NCI-H2196 (cell line): ENCODE data around the gene TMEM72.
A peak's percentile ranks its signal among the peaks of the same experiment; 100 is the strongest.

Experiments used
- DNase-seq: peaks from one replicate; lab custom pipeline; 2025; ENCODE audit not compliant: unreplicated experiment; lab: John Stamatoyannopoulos, UW

The TMEM72 gene

DNA sequence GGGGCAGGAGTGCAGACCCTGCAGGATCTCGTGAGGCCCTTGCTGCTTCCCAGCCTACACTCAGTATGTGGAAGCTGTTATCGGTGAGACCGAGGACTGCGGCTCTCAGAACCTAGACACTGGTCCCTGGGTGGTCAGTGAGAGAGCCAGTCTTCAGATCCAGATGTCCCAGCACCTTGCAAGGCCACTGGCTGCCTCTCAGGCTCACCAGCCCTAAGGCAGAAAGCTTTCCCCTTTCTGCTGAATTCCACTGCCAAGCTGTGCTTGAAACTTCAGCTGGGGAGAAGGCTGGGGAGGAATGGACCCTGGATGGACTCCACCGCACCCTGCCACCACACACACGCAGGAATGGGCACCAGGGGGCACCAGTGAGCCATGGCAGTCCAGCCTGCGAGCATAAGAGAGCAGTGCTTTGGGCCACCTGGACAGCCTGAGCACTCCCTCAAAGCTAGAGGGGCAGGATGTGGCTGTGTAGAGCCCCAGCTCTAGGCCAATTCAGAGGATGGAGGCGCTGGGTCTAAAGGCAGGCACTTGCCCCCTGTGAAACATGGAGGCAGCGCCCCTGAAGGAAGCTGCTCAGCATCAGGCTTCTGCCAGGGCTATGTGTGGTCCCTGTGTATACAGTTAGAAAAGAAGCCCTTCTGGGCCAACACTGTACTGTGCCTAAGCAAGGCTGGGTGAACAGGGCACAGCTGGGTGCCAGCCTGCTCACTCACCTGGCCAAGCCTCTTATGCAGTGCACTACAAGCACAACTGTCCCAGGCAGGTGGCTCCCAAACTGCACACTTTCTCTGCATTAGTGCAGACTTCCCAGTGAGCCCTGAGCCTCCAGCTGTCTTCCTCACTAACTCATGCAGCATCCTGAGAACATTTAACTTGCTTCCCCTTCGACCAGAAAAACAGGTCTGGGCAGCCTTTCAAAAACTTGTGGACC is 21.6 kb downstream of the TMEM72 start:
- peak; percentile 64 for DNase-seq

DNA sequence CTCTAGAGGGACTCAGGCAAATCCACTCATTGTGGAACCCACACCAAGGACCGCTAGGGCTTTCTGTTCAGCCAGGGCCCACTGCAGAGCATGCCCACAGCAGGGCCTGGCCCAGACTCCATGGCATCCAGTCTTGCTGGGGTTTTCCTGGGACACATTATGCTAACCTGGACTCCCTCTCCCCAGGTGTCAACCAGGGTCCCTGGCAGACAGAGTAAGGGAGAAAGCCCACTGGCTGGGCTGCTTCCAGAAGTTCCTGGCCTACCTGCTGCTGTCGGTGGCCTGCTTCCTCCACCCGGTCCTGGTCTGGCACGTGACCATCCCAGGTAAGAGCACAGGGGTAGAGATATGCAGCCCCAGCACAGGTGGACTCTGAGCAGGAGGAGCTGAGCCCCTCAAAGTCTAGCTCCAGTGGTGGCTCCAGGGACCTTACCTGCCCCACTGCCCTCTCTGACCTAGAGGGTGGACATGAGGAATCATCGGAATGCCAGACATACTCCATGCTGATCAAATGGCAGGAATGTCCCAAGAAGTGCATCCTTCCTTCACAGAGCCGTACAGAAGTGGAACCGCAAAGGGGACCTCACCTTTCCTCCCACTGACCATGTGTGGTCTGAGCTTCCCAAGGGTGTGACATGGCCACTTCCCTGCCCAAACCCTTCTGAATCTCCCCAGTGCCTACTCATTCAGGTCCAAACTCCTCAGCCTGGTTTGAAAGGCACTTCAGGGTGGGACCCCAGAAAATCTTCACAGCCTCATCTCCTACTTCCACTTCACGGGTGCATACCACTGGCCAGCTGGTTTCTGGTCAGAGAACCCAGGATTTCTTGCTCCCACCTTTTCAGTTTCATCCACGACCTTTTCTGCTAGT is 22.5 kb downstream of the TMEM72 start:
- DNase-seq = no peak

DNA sequence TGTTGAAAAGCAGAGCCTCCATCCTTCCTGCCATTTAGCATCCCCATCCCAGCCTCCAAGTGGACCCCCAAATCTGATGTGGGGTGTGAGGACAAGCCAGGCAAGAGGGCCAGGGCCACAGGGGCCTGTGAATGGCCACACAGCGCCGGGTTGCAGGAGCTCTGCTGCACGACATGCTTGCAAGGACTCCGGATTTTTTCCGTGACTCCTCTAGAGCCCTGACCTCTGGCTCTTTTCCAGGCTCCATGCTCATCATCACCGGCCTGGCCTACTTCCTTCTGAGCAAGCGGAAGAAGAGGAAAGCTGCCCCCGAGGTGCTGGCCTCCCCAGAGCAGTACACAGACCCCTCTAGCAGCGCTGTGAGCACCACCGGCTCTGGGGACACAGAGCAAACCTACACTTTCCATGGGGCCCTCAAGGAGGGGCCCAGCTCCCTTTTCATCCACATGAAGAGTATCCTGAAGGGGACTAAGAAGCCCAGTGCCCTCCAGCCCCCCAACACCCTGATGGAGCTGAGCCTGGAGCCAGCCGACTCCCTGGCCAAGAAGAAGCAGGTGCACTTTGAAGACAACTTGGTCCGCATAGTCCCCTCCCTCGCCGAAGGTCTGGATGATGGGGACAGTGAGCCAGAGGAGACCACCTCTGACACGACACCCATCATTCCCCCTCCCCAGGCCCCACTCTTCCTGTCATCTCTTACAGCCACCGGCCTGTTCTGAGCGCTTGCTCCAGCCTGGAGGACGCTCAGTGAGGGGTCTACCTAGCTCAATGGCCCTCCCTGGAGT is 23.5 kb downstream of the TMEM72 start:
- DNase-seq = no peak

DNA sequence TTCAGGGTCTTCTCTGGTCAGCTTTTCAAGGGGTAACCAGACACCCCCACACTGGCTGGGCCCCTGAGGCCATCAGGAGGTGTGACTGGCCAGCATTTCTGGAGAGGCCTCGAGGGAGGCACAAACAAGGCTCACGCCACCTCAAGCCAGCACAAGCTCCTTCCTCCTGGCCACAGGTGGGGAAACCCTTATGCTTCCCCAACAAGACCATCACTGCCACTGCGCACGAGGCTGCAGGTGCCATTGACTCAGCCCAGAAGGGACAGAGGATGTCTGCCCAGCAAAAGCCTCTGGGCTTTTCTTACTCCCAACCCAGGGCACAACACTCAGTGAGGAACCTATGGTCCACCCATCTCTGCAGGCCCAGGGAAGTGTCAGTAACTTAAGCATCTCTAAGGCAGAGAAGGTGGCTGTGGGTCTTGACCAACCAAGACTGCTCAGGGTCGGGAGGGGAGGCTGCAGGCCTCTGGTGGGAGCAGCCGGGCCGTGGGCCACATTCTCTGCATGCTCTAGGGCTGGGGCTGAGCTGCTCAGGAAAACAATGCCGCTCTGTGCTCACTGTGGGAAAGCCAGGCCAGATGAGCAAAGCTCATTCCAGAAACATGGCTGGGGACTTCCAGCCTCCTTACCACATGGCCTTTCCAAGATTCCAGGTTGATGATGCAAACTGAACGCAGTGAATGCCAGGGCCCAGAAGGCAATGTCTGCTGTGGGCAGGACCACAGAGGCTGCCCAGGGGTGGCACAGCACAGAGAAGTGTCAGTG is 24.2 kb downstream of the TMEM72 start:
- DNase-seq = no peak

DNA sequence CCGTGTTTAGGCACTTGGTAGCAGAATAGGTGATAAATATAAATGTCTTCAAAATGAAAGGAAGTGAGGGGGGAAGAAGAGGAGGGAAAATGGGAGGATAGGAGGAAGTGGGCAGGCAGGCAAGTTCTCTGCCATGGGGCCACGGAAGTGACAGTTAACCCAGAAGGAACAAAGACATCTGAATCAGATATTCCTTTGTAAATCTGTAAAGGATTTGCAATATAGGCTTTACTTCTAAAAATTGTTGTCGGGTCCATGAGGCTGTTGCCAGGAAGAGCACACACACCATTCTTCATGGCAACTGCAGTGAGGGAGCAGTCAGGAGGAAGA is 24.8 kb downstream of the TMEM72 start:
- DNase-seq = no peak

DNA sequence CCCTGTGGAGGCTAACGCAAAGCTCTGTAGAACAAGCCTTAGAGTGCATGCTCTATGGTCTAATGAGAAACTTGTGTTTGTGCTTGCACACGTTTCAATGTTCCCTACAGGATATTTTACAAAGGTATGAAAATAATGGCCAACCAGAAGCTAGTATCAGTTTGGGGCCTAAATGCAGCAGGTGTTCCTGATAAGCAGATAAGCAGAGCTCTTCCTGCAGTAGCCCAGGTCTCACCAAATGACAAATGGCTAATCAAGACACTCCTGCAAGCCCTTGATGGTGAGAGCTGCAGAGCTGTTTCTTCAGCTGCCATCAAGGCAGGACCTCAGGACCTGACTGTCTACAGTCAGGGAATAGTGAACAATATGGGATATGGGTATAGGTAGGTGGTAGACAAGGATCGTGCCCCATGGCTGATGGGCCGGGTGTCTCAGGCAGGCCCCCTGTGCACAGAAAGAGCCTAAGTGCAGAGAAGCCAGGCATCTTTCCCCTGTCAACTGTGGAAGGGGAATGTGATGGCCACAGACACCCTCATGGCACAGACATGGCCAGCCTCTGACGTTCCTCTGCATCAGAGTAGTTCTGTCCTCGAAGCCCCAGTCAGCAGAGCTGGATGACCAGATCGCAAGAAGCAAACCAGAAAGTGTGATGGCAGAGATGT is 25.3 kb downstream of the TMEM72 start:
- no peak for DNase-seq

DNA sequence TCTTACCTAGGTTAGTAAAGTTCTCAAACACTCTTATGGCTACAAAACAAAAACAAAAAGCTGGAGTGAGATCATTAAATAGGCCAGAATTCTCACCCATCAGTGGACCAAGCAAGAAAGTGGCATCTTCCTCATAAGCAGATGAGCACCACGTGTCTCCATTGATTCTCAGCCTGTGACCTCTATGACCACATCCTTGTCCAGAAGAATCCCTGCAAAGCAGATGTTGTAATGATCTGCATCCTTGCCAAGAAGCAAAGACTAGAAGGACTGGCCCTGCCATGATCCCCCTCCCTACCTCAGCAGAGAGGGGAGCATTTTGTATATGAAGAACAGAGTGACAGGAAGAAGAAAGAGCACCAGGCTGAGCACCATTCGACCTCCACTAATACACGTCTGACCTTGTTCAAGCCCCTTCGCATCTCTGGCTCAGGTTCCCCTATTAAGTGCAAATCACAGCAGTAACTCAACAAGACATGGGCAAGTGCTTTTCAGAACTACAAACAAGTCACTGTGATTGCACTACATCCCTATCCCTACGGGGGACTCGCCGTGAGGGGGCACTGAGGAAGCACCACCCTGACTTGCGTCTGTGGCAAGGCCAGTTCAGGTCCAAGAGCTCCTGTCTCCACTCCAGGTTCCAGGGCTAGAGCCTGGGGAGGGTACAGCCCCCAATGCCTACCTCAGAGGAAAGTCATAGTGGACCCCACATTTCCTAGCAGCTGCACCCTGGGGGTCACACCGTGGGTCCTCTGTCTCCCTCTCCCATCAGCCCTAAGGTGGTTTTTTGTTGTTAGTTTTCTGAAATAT is 26.3 kb downstream of the TMEM72 start:
- DNase-seq = no peak

DNA sequence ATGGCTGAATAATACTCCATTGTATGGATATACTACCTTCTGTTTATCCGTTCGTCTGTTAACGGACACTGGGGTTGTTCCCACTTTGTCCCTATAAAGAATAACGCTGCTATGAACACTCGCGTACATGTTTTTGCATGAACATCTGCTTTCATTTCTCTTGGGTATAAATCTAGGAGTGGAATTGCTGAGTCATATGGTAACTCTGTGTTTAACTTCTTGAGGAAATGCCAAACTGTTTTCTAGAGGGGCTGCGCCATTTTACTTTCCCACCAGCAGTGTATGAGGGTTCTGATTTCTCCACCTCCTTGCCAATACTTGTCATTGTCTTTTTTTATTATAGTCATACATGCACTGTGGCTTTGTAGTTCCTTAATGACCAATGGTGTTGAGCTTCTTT is 27.8 kb downstream of the TMEM72 start:
- DNase-seq = no peak

DNA sequence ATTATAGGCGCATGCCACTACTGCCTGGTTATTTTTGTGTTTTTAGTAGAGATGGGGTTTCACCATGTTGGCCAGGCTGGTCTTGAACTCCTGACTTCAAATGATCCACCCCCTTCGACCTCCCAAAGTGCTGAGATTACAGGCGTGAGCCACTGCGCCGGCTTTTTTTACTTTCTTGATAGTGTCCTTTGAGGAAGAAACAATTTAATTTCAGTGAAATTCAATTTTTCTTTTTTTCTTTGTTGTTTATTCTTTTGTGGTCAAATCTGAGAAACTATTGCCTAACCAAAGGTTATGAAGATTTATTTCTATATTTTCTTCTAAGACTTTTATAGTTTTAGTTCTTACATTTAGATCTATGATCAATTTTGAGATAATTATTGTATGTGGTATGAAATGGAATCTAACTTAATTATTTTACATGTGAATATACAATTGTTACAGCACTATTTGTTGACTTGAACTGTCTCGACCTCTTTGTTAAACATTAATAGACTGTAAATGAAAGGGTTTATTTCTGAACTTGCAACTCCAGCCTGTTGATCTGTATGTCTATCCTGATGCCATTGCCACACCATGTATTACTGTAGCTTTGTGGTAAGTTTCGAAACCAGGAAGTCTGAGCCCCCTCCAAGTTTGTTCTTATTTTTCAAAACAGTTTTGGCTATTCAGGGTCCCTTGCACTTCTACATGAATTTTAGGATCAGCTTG is 28.7 kb downstream of the TMEM72 start:
- no peak for DNase-seq

DNA sequence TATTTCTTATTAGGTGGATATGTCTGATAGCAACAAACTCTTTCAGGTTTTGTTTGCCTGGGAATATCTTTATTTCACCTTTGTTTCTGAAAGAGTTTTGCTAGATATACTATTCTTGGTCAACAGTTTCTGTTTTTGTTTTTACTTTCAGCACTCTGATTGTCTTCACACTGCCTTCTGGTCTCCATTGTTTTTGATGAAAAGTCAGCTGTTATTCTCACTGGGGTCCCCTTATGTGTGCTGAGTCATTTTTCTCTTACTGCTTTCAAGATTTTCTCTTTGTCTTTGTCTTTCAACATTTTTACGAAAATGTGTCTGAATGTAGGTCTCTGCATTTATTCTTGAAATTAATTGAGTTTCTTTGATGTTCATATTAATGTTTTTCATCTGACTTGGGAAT is 33.2 kb downstream of the TMEM72 start:
- no peak for DNase-seq

DNA sequence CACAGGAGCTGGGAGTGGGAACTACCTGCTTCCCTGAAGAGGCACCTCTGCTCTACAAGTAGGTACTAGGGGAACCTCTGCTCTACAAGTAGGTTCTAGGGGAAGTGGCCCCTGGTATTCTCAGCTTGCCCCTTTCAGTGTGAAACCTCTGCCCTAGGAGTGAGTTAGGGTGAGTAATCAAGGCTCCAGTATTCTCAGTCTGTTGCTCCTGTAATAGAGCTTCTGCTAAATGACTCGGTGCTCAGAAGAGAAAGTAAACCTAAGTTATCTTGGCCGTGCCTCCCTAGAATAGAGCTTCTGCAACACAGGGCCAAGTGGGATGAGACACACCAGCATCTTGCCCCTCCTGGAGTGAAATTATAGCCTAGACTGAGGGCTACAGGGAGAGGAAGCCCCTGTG is 35.1 kb downstream of the TMEM72 start:
- no peak for DNase-seq

DNA sequence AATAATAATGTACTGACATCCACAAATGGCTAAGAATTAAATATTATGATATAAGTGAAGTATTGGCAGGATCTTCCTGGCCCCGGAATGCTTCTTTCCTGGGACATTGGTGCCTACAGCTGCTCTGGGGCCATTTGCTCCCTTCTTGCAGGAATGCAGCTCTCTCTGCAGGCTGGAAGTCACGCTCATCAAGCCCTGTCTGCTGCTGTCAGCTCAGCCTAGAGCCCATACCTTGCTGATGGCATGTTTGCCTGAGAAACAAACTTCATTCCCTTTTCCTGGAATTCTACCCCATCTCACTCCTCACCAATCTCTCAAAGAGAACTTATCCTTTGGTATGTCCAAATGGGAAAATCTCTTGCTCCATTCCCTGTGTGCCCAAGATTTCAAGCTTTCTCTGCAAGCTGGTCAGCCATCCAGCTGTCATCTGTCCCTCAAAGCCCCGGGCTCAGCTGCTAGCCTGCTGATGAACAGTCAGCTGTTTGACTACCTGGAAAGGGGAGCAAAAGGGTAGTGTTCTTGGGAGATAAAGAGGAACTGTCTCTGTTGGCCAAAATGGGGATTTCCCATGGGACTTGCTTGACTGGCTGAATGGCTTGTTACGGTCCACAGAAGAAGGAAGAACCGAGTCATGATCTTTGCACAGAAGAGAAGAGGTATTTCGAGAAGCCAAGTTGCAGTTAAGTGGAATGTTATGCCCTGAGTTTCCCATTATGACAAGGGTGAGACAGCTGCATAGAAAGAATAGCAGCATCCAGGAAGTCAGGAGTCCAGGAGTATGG is 36.4 kb downstream of the TMEM72 start:
- no peak for DNase-seq

DNA sequence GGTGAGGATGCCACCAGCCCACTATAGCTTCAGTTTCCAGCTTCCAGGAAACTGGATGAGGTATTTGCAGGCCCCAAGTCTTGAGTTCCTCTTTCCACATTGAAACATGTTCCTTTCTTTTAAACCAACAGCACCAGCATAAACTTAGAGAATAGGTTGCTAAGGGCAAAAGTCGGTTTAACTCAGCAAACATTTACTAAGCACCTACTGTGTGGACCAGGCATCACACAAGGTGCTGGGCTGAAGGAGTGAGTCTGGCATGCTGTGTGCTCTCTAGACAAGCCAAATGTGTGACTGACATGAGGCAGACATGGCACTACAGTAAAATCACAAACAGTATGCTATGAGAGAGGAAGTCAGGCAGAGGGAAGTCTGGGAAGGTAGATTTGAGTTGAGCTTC is 37.5 kb downstream of the TMEM72 start:
- DNase-seq = no peak

DNA sequence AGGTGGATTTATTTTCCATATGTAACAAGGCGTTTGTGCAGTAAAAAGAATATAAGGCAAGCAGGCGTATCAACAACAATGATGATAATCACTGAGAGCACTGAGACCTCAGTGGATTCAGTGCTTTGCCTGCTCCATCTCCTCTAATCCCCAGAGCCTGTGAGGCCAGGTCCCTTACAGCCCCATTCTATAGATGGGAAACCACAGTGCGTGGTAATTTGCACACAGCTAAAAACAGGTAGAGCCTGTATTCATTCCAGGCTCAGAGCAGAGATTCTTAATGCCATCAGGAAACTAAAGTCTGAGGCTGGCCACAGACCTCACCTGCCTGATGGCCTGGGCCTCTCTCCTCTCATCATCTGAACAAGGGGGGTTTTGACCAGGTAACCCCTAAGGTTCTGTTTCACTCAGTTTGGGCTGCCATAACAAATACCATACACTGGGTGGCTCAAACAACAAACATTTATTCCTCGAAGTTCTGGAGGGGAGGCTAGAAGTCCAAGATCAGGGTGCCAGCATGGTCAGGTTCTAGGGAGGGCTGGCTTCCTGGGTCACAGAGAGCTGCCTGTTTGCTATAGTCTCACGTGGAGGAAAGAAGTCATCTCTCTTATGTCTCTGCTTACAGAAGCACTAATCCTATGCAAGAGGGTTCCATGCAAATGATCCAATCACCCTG is 38.1 kb downstream of the TMEM72 start:
- DNase-seq = no peak

DNA sequence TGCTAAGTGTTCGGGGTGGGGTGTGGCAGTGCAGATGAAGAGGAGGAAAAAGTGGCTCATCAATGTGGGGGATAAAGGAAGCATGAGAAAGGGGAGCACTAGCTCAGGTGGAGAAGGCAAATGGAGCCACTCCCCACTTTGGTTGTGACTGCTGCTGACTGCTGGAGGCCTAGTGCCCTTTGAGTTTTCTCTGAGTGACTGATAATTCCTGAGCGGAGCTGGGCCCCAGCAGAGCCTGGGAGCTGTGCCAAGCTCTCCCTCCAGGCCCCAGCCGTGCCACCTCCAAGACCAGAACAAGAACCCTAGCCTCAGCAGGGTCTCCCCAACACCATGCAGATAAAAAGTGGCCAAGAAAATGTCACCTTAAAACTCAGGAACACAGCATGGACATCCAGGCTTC is 38.8 kb downstream of the TMEM72 start:
- no peak for DNase-seq

DNA sequence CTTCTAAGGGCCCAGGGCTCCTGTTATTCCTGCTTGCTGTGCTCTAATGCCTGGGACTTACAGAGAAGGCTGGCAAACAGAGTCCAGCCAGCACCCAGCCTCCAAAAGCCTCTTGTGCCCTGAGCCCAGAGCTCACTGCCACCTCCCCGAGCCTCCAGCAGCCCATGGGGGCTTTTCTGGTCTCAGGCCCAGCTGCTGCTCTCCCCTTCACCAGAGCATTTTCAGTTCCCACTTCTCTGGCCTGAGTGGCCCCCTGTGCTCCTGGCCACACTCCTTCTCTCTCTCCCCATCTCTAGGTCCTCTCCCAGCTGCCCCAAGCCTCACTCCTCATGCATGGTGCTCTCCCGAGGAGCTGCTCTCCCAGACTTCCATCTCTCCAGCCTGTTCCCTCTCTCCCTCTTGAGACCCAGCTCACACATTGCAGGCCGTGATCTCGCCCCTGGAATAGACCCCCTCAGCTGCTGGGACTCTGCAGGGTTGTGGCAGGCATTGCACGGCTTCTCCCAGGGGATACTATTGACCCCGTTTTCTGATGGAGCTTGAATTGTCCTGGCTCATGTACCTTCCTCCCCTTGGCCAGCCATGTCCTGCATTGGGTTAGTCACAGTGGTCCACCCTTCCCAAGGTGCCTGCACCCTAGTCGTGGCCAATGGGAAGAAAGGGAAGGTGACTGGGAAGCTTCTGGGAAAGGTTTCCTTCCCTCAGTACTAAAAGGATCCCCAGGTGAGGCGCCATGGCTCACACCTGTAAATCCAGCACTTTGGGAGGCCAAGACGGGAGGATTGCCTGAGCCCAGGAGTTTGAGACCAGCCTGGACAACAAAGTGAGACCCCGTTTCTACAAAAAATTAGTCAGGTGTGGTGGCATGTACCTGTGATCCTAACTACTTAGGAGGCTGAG is 39.4 kb downstream of the TMEM72 start:
- no peak for DNase-seq
